NCI-H146 (cell line): ENCODE measurements around the gene RAET1G.
"Not testable (repeated sequence)": the region's sequence is repeated elsewhere in the genome, so short reads cannot be mapped to it uniquely, and the experiment has no call there.

Experiments used
- DNase-seq: peaks from one replicate; lab custom pipeline; 2025; lab: John Stamatoyannopoulos, UW

The RAET1G gene

DNA sequence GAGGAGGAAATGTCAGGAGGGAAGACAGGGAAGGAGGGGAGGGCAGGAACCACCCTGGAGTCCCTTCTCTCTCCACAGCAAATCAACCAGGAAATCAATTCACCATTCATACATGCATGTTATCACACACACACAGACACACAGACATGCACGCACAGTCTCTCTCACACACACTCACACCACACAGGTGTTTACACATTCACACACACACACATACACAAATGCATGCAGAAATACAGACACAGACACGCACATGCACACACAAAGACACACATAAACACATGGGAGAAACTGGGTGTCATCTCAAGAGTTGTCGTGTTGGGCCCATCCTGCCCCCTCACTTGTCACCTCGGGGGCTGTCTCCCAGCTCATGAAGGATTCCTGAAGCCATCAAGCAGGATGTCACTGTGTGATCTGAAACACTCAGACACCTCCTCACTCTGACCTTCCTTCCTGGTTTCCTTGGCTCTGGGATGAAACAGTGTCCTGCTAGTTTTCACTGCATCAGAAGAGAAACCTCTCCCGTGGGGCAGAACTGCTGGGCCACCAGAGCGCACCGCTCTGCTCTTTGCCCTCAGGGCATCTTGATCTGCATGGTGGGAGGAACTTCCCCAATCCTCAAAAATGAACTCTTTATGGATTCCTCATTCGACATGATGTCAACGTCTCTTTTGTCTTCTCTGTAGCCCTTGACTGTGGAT is 9.2 kb downstream of the RAET1G start:
- DNase-seq, result no peak

DNA sequence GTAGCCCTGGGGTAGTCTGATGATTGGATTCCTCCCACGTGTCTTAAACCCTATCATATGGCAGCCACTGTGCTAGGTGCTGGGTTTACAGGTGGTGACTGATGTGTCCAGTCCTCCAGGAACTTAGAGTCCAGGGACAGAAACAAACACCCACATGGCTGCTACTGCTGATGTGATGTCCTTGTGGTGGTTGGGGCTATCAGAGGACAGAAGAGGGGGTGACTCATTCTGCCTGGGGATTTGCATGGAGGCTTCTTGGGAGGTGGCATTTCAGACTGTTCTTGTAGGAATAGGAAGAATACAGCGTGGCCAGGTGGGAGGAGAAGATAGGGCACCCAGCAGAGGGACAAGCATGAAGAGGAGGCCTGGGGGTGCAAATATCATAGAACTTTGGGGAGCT is 9.8 kb downstream of the RAET1G start:
- no peak for DNase-seq

- not testable (repeated sequence) for DNase-seq
Measured at GRCh38 chr6:149912680-149913079, 10.2 kb downstream of the RAET1G start.

DNA sequence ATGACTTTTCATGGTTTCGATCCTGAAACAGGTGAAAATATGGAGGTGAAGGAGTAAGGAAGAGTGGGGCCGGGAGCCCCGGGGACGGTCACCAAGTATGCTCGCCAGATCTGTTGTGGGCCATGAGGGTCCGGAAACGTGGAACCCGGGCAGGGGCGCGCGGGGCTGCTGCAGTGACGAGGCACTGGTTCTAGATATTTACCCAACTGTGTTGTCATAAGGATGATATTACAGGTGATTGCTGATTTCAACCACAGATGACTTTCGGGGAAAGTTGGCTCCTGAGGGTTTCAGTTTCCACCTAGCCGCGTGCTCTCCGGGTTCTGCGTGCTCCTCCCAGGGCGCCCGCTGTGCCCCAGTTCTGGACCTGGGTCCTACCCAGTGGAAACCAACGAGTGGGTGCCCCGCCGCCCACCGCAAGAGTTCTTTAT is 12.2 kb downstream of the RAET1G start:
- no peak for DNase-seq

- no peak for DNase-seq
Measured at GRCh38 chr6:149909701-149910470, 13.0 kb downstream of the RAET1G start.

- DNase-seq, result not testable (repeated sequence)
Measured at GRCh38 chr6:149908480-149908879, 14.4 kb downstream of the RAET1G start.

DNA sequence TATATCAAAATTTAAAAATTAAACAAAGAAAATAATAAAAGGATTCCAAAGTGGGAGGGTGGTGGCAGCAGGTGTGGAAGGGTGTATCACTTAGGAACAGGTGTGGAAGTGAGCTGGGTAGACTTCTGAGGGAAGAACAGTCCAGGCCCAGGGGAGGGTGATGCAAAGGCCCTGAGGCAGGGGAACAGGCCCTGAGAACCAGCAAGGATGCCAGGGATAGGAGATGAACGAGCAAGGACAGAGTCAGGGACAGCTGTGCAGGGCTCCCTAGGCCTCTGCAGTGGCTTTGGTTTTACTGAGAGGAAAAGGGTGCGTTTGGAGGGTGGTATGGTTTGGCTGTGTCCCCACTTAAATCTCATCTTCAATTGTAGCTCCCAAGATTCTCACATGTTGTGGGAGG is 15.6 kb downstream of the RAET1G start:
- DNase-seq, result no peak

DNA sequence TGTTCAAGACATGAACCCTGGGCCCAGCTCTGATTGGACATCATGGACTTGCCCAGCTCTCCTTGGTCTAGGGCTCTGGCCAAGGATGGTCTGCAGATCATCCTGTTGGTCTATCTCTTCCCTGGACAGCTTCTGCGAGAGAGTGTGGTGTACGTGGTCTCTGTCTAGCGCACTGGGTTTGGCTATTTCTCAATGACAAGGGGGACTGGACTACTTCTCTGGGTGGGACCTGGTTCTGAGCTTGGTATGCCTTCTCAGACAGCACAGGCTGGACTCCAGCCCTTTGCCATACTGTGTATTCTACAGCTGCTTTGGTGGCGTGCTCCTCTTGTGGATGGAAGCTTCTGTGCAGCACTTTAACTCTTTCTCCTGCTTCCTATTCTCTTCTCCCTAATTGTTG is 16.5 kb downstream of the RAET1G start:
- DNase-seq, result no peak

DNA sequence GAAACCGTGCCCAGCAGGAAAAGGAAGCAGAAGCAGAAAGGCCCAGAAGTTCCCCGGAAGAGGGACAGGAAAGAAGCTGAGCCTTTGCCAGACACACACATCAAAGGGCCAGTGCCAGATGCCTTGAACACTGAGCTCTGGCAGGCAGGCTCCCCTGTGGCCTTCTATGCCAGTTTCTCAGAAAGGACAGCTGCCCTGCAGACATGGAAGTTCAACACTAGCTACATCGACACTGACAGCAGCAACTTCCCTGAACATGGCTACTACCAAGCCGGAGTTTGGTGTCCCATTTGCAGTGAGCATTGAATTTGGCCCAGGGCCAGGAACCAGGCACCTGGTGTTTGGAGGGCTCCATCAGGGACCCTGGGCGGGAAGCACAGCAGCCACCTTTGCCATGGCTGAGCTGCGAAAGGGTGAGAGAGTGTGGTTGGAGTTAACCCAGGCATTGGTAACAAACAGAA is 17.0 kb downstream of the RAET1G start:
- DNase-seq, result no peak

DNA sequence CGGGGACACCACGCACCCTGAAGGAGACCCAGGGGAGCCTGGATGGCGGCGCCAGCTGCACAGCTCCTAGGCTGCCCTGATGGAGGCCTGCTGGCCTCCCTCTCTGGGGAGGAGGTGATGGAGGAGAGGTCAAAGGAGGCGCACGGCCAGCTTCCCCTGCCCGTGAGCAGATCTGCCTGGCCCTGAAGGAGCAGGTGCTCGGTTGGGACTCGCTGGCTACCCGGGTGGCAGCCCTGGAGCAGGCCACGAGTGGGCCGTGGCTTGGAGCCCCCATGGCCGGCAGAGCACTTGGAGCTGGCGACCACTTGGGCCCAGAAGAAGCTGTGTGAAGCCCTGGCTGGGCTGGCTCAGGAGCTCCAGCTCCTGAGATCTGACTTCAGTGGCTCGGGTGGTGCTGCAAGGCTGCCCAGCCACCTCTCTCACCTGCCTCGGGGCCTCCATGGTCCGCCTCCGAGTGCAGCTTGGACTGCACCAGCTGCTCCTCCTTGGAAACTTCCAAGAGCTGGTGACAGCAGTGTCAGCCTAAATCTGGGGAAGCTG is 17.5 kb downstream of the RAET1G start:
- DNase-seq, result no peak

GRCh38 chr6:149904661-149905370 is 18.1 kb downstream of the RAET1G start:
- peak; percentile 65 for DNase-seq

DNA sequence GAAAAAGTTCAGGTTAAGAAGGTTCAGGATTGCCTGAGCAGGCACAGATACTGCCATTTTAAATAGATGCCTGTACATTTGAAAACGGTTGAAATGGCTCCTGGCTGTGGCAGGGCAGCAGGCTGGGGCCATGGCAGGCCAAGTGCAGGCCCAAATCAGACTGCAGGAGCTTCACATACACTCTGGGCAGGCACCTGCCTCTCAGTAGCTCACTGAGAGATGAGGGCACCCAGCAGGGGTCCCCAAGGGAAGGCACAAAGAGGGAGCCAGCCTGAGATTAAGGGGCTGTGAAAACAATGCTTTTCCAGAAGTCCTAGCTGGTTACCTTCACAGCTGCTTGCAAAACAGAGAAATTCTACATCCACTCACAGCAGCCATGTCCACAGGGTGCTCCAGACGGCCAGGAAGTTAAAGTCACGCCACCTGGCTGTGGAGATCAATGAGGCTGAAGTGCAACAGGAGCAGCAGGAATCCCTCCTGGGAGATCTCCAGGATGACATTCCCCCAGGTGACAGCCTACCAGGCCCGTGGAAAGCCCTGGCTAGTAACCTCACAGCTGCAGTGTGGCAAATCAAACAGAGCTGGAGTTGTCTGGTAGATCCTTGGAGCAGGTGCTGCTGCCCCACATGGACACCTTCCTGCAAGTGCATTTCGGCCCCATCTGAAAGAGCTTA is 18.8 kb downstream of the RAET1G start:
- DNase-seq, result peak; percentile 98

DNA sequence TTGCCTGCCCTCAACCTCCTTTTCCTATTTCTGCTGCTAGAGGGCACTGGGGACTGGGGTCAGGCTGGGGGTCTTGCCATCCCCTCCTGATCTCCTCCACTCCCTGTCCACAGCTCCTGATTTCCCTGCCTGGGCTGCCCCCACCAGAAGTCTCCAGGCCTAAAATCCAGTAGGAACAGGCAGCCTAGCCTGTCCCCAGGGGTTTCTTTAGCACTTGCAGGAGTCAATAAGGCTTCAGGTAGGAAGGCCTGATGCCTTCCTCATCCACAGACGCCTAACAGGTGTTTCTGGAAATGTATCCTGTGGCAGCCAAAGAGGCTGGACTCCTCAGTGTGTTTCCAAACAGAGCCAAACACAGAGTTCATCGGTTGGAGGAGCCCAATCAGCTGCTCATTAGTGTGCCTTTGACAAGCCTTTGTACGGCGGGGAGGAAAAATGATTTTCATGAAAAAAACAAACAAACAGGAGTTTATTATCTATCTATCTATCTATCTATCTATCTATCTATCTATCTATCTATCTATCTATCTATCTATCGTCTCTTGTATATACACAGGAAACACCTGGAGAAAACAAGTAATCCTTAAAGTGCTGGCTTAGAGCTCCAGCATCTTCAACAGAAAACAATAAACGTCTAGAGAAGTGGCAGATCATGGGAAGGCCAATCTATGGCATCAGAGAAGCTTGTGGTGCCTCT is 21.3 kb downstream of the RAET1G start:
- DNase-seq, result no peak

- no peak for DNase-seq
Measured at GRCh38 chr6:149900620-149901443, 22.1 kb downstream of the RAET1G start.

DNA sequence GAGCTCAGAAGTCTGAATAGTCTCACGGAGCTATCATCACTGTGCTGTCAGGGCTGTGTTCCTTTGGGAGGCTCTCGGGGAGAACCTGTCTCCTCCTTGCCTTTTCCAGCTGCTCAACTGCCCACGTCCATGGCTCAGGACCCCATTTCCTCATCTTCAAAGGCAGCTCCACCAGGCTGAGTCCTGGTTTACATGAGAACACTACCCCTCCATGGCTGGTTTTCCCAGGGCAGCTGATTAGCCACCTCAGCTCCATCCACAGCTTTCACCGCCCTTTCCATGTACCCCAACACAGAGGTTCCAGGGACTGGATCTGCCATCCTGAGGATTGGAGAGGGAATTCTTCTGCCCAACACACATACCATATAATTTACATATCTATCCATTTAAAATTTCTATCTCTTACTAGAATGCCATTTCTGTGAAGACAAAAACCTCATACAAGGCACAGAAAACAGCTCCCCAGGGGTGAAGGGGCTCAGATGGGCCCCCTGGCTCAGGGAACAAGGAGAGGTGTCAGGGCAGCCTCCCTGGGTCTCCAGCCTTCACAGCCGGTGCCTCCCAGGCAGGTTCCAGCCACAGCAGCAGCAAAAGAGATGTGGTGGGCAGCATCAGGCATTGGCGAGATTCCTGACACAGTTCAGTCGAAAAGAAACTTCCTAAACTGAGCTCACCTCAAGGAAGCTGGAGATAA is 22.8 kb downstream of the RAET1G start:
- DNase-seq, result no peak

- no peak for DNase-seq
Measured at GRCh38 chr6:149899486-149899885, 23.4 kb downstream of the RAET1G start.

GRCh38 chr6:149898966-149899365 is 24.0 kb downstream of the RAET1G start:
- DNase-seq, result no peak

DNA sequence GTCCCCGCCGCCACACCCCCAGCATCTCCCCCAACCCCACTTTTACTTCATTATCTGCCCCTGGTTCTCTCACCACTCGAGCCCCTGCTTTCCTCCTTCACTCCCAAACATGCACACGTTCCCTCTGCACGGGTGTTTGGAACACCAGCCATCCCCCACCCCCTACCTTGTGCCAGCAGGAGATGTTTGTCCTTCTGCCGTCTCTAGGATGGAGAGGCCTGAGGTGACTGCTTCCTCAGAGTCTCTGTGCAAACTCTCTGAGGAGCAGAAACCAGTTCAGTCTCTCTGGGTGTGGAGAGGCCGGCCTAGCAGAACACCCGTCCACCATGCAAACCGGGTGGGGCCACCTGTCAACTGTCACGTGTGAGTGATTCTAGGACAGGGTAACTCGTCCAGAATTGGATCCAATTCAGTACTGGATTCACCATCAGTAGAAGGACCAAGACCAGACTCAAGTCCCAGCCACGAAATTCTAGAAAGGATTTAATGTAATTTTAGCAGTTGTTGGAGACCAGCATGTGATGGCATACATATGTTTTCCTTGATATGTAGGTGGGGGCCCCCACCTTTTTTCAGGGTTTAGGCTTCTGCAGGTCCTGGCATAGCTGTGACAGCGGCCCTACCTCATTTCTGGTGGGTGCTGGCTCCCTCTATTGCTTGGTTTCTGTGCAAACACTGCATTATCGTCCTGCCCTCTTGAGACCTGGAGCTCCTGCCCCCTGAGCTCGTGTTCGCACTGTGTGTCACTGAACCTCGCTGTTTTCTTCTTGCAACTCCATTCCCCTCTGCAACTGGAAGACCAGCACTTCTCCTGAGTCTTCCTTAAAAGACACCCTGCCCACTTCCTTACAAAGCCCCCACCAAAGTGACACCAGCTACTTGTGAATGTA is 24.8 kb downstream of the RAET1G start, which contains the start of gene RAET1E:
TSS of gene RAET1E (minus strand) at position 259 of the 890 bp plus-strand sequence. CDS start 7,212 bp downstream, outside the sequence.
- DNase-seq, result no peak
